ENCODE results near the gene CD8B2. TPM values are rescaled to one million over a fixed set of nuclear protein-coding genes. Genes with fewer than 3 reads are reported as not detected.

The CD8B2 gene
- total and polyA plus RNA-seq, 9 of the 15 experiments (the other 6 are each of a cell fraction or from before 2014, with no cell fraction given) = 0.03 TPM; not detected in 8

DNA sequence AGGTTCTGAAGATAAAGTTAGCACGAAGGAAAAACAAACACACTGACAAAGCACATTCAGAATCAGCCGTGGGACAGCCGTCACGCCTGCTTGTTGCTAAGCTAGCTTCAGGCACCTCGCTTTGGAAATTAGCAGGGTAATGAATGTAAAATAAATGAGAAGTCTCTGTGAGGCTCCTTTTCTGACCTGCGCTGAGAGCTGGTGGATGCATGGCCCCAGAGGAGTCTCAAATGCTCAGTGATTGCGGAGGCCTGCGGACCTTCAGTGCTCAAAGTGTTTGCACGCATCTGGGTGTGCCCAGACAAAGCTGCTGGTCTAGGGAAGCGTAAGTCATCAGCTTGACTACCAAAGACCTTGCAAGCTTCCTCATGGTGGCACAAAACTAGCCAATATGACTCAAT is 50.6 kb downstream of the CD8B2 start (continued):
- TF ChIP-seq ZNF444 (CRISPR knock-in tag; IDR thresholded peaks at IDR 0.05) (no peak), ZNF174 (CRISPR knock-in tag; IDR thresholded peaks at IDR 0.05) (no peak), YBX1 (IDR thresholded peaks at IDR 0.05) (no peak), SMAD1 (IDR thresholded peaks at IDR 0.05; ENCODE audit: low read depth, low read length, partially characterized antibody) (no peak), ZNF347 (CRISPR knock-in tag; IDR thresholded peaks at IDR 0.05; ENCODE audit: low read depth) (no peak), ZNF134 (CRISPR knock-in tag; conservative IDR thresholded peaks at IDR 0.05) (no peak), ZNF655 (CRISPR knock-in tag; IDR thresholded peaks at IDR 0.05) (no peak), HINFP (tag; conservative IDR thresholded peaks at IDR 0.05; ENCODE audit: low read depth) (no peak)

DNA sequence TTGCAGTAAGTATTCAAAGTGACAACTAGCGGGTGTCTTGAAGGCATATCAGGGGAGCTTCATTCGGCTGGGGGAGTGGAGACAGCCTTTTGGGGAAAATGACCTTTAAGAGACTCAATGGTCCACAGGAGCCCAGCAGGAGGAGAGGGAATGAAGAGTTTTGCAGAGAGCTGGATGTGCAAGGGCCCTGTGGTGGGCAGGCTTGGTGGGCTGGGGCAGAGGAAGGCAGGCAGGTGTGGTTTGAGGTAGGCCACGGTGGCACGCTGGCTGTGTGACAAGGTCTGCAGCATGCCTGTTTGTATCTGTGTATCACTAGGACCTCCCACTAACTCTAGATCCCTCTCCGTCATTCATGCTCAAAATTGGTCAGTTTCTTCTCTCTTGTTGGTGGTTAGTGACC is 53.7 kb downstream of the CD8B2 start:
- peaks cover 2 to 40% of the 10 kb centered on the region in 2 experiments; a peak in 4 of 5 replicates for H3K27me3 ChIP-seq (ENCODE audit: control insufficient read depth in 2 of 2, insufficient read depth in 2 of 2, low read length in 2 of 2)
- H4K20me1 ChIP-seq (replicated peaks; ENCODE audit: control insufficient read depth, insufficient read depth, low read length) = no peaks in the 10 kb centered on the region
- TF ChIP-seq RBFOX2 (IDR thresholded peaks at IDR 0.05; ENCODE audit: low read depth, low read length) (no peak), U2AF1 (optimal IDR thresholded peaks at IDR 0.05; ENCODE audit: low read depth, low read length) (no peak), HNRNPH1 (optimal IDR thresholded peaks at IDR 0.05; ENCODE audit: low read depth, low read length) (no peak), ARID1B (IDR thresholded peaks at IDR 0.05) (no peak), ZC3H4 (CRISPR knock-in tag; IDR thresholded peaks at IDR 0.05; ENCODE audit: borderline replicate concordance) (no peak)
- TF ChIP-seq, protein P1, sequence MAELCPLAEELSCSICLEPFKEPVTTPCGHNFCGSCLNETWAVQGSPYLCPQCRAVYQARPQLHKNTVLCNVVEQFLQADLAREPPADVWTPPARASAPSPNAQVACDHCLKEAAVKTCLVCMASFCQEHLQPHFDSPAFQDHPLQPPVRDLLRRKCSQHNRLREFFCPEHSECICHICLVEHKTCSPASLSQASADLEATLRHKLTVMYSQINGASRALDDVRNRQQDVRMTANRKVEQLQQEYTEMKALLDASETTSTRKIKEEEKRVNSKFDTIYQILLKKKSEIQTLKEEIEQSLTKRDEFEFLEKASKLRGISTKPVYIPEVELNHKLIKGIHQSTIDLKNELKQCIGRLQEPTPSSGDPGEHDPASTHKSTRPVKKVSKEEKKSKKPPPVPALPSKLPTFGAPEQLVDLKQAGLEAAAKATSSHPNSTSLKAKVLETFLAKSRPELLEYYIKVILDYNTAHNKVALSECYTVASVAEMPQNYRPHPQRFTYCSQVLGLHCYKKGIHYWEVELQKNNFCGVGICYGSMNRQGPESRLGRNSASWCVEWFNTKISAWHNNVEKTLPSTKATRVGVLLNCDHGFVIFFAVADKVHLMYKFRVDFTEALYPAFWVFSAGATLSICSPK (IDR thresholded peaks at IDR 0.05; ENCODE audit: borderline replicate concordance) = no peak
- no peaks in the 10 kb centered on the region for H3K36me3 ChIP-seq (ENCODE audit: control insufficient read depth, insufficient read depth, low read length)
- DNase-seq (ENCODE audit: extremely low read depth in 1 of 4, low spot score in 3 of 4) (no peak), ATAC-seq (no peak), FAIRE-seq (no peak)
- no peak overlapping the region for H3K4me2 ChIP-seq (ENCODE audit: insufficient read depth, low read length)
- no peak overlapping the region for H2AFZ ChIP-seq (ENCODE audit: low read depth, low read length)
- H3K9me1 ChIP-seq (ENCODE audit: control insufficient read depth, insufficient read depth, low read length) = no peaks in the 10 kb centered on the region
- no TSS peak for BruUV-seq (replicated peaks)
- H3K4me3 ChIP-seq = no peak overlapping the region
- in situ Hi-C loops (cut with MboI) (loop anchor here (10.0 kb wide), 1 partner anchor 436 kb away; no protein-coding TSS in a partner anchor), intact Hi-C loops (cut with micrococcal nuclease) (loop anchor here (10.0 kb wide), 1 partner anchor 966 kb away; no protein-coding TSS in a partner anchor)
- no peaks in the 10 kb centered on the region for H3K4me1 ChIP-seq (replicated peaks in 1 of 2; ENCODE audit: control insufficient read depth in 2 of 2, insufficient read depth in 2 of 2, low read length in 2 of 2)
- WGBS (ENCODE audit: insufficient coverage, low coverage, missing lambda C conversion rate) = 5% methylated on average over 5 of the region's 5 CpGs
- H3K79me2 ChIP-seq (ENCODE audit: control insufficient read depth, insufficient read depth, low read length) = no peaks in the 10 kb centered on the region
- no peak overlapping the region for H3K9ac ChIP-seq (ENCODE audit: insufficient read depth in 1 of 2, low read depth in 2 of 2, low read length in 2 of 2)
- ChIA-PET POLR2A (interaction anchor here (0.7 kb wide), 1 partner anchor 530 kb away, joined by 4 read pairs; no protein-coding TSS in a partner anchor), CTCF (ENCODE audit: low intra/inter-chr PET ratio) (interaction anchor here (2.4 kb wide), 1 partner anchor 436 kb away, joined by 14 read pairs; no protein-coding TSS in a partner anchor)
- no peak overlapping the region for H3K27ac ChIP-seq (ENCODE audit: extremely low read depth, low read depth, low read length)
- H3K9me3 ChIP-seq (replicated peaks; ENCODE audit: control insufficient read depth, insufficient read depth, low read depth, low read length) = no peaks in the 10 kb centered on the region

All from K562 (cell line).